Ecto neural progenitor cell (in vitro differentiated cells): ENCODE measurements around the gene MYOM1.
"Not testable (repeated sequence)": the region's sequence is repeated elsewhere in the genome, so short reads cannot be mapped to it uniquely, and the experiment has no call there.

Source experiments
- DNase-seq: peaks from one replicate; pipeline ENCODE4 v3.0.0-alpha.2; 2018; ENCODE audit warnings: low spot score

Gene MYOM1

GRCh38 chr18:3081584-3081991 lies 138.2 kb downstream of the MYOM1 start:
- DNase-seq = no peak

- DNase-seq = no peak
Measured at GRCh38 chr18:3079653-3080052, 140.1 kb downstream of the MYOM1 start.

- no peak for DNase-seq
Measured at GRCh38 chr18:3075491-3075890, 144.3 kb downstream of the MYOM1 start.

GRCh38 chr18:3074087-3074486 lies 145.7 kb downstream of the MYOM1 start:
- no peak for DNase-seq

- DNase-seq = not testable (repeated sequence)
Measured at GRCh38 chr18:3073353-3073752, 146.4 kb downstream of the MYOM1 start.

GRCh38 chr18:3071676-3072075 lies 148.1 kb downstream of the MYOM1 start:
- no peak for DNase-seq

GRCh38 chr18:3069671-3070433 lies 149.9 kb downstream of the MYOM1 start:
- DNase-seq = no peak

GRCh38 chr18:3067722-3068121 lies 152.0 kb downstream of the MYOM1 start:
- no peak for DNase-seq

GRCh38 chr18:3067165-3067661 lies 152.6 kb downstream of the MYOM1 start:
- no peak for DNase-seq

- no peak for DNase-seq
Measured at GRCh38 chr18:3066341-3067110, 153.2 kb downstream of the MYOM1 start.

GRCh38 chr18:3063766-3064165 lies 156.0 kb downstream of the MYOM1 start:
- DNase-seq = not testable (repeated sequence)

GRCh38 chr18:3062798-3063680 lies 156.7 kb downstream of the MYOM1 start:
- DNase-seq = peak; percentile 74

GRCh38 chr18:3061581-3062312 lies 158.0 kb downstream of the MYOM1 start:
- no peak for DNase-seq

GRCh38 chr18:3060667-3061580 lies 158.8 kb downstream of the MYOM1 start:
- no peak for DNase-seq

- DNase-seq = no peak
Measured at GRCh38 chr18:3059272-3059671, 160.5 kb downstream of the MYOM1 start.

GRCh38 chr18:3058328-3059191 lies 161.2 kb downstream of the MYOM1 start:
- DNase-seq = no peak

GRCh38 chr18:3057526-3057925 lies 162.2 kb downstream of the MYOM1 start:
- DNase-seq = no peak

- no peak for DNase-seq
Measured at GRCh38 chr18:3056311-3056710, 163.5 kb downstream of the MYOM1 start.

GRCh38 chr18:3055816-3056215 lies 164.0 kb downstream of the MYOM1 start:
- DNase-seq = no peak
